Frontal cortex (tissue), 4 donors: ENCODE measurements around the gene UQCRC1. TPM values are rescaled to one million over a fixed set of nuclear protein-coding genes. Genes with fewer than 3 reads are reported as not detected.
"Not testable (repeated sequence)": the region's sequence is repeated elsewhere in the genome, so short reads cannot be mapped to it uniquely, and the experiment has no call there.

ENCODE experiments used
- DNase-seq, 2 donors: peaks; one replicate each; pipeline ENCODE4 v3.0.0; 2012; ENCODE audit warnings: low spot score in 2 of 2
- FAIRE-seq: peaks from 2 replicates; lab custom pipeline; 2012; peaks lifted over from hg19 to GRCh38; lab: Jason Lieb, UNC
- small RNA-seq: library from RNA; depleted of rRNA; stranded (forward); fragments of <200 nt; gene quantifications from one replicate; pipeline ENCODE3, GENCODE V24; 2014
- total RNA-seq: library from RNA; depleted of rRNA; stranded (reverse); fragments of >200 nt; gene quantifications from one replicate; pipeline ENCODE4 v1.2.3, GENCODE V29; 2014
- donor health status: control.
- donor health status: control.
- donor health status: control.

UQCRC1 gene
- total RNA-seq, 1 donor from 2014 or later, result 149 TPM

DNA sequence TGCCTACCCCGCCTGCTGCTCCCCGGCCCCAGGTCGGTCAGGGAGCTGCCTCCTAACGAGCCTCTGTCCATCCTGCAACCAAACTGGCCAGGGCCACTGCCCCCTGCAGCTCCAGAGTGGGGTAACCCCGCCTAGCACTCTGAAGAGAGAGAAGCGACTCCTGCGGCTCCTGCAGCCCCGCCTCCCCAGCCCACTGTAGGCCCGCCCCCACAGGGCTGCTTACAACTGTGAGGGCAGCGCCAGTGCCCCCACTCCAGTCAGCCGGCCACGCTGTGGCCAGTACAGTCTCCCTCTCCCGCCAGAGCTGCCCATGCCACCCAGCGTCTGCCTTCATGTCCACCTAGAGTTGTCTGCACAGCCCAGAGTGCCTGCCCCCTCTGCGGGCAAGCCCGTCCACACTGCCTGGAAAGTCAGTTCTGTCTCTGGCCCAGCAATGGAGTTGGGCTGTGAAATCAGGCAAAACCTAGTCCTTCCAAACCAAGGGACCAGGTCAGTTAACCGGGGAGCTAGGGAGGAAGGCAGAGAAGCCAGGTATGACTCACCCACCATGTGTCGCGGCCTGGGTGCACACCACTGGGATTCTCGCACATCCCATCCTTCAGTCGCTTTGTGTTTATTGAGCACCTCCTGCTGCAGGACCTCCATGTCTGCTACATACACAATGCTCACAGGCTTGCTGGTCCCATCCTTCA, 48.3 kb downstream of the UQCRC1 start:
- DNase-seq, result peak; percentile 31 to 33
- FAIRE-seq, result no peak

GRCh38 chr3:48560648-48561018, 48.8 kb downstream of the UQCRC1 start:
- FAIRE-seq, result no peak
- DNase-seq, result peak in 1 of 2 donors; percentile 23

DNA sequence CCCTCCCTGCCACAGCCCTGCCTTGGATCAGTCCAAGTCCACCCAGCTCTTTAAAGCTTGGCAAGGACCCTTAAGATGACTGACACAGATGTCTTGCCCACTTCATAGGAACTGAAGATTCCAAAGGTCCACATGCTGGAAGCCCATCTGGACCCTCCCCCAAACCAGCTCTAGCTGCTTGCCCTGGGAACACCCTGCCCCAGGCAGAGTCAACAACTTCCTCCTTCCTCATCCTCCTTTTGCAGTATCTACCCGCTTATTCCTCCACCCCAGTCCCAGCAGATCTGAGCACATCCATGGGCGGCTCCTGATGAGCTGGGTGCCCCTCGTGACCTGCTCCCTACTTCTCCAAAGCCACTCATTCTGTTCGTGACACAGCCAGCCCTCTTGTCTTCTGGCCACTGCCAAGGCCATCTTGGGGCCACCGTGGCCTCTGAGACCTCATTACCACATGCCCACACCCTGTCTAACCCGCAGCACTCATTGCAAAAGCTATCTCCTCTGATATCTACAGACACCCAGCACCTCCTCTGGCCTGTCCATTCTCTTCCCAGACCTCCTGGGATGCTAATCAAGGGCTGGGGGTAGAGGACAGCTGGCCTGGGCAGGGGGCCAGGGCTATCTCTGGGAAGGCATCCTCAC, 50.8 kb downstream of the UQCRC1 start:
- no peak for DNase-seq

GRCh38 chr3:48556796-48557626, 52.4 kb downstream of the UQCRC1 start, which contains the start of gene PFKFB4:
TSS of gene PFKFB4 (minus strand) at chr3:48556803. CDS start at chr3:48556777, 26 bp downstream.
- peak; percentile 94 to 98 for DNase-seq
- peak; percentile 39 for FAIRE-seq

More for the DNA sequence above, 50.8 kb downstream of the UQCRC1 start:
- FAIRE-seq, result no peak

- no peak for FAIRE-seq
- no peak for DNase-seq
These were observed 53.3 kb downstream of the UQCRC1 start for GRCh38 chr3:48555949-48556795.

DNA sequence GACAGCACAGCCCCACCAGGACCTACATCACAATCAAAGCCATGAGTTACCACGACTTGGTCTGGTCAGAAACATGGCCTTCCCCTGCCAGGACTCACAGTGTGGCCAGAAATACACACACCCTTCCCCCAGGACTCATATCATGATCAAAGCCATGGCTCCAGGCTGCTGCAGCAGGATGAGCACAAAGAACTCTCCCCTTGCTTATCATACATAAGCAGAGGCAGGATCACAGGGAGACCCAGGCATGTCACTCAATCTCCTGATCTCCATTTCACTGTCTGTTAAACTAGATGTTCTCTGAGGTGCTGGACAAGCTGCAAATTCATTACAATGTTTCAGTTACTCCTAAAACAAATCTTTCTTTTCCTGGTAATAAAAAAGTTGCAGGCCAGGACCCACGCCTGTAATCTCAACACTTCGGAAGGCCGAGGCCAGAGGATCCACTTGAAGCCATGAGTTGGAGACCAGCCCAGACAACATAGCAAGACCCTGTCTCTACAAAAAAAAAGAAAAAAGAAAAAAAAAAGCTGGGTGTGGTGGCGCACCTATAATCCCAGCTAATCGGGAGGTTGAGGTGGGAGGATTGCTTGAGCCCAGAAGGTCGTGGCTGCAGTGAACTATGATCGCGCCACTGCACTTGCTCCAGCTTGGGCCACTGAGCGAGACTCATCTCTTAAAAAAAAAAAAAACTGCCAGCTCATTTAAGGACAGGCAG, 54.1 kb downstream of the UQCRC1 start:
- DNase-seq, result no peak
- no peak for FAIRE-seq

DNA sequence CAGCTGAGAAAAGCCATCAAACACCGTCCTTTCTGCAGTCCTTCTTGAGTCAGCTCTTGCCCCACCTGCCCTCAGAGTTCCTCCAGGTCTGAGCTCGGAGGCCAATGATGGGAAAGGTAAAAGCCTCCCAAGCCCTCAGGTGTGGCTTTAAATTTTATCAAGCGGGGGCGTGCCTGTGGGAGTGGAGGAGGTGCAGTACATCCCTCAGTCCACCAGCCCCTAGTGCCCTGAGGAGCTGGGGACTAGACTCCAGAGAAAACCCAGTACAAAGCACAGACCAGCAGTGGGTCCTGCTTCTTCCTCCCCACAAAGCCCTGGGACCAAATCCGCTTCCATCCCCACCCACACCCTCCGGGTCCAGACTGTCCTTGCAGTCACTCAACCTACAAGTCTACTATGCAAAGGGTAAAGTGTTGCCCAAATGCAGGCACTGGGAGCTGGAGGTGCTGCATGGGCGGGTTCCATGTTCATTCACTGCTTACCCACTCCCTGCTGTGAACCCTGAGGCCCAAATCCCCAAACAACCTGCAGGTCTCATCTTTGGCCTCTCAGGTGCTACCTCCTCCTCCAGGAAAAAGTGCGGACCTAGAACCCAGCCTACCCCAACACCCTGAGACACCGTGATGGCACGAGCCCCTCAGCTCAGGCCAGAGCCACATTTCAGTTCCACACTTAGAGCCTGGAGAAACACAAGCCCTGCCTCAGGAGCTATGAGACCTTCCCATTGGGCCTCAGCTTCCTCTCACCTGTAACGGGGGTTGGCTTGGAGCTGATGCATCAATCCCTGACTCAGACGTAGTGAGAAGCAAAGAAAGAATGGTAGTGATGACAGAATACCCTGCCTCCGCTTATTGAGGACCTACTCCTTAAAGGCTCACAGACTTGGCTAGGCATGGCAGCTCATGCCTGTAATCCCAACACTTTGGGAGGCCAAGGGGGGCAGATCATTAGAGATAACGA, 55.3 kb downstream of the UQCRC1 start:
- FAIRE-seq (no peak), DNase-seq (no peak)

GRCh38 chr3:48553361-48553760, 56.1 kb downstream of the UQCRC1 start:
- FAIRE-seq (no peak), DNase-seq (no peak)

DNA sequence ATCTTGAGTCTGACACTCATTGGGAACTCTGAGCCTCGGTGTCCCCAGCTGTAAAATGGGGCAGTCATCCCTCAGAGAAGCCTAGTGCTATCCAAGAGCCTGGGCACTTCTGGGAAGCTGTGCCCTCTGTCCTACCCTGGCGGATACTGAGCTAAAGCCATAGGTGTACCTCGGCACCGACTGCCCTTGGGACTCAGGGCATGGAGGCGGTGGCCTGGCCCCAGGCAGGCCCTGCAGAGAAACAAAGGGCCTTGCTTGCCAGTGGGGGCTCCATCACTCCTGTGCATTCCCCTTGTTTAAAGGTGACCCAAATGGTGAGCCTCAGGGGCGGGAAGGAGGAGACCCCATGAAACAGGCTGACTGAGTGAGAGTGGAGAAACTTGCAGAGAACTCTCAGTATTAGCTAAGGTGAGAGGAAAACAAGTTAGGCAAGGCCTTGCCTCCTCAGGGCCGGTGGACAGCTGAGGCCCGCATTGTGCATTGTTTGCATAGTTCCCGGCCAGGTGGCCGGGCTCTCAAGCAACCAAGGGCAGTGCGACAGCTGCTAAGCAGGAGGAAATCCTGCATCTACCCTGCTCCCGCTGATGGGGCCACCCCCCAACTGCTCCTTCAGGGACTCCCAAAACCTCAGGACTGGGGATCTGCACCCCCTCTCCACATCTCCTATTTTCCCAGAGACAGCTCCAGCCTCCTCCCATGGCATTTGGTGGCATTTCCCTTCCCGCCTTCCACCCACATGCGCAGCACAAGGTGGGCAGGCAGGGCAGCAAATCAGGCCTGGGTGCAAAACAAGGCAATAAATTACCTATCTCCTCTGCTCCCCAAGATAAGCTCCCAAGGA, 57.1 kb downstream of the UQCRC1 start:
- DNase-seq, result no peak

DNA sequence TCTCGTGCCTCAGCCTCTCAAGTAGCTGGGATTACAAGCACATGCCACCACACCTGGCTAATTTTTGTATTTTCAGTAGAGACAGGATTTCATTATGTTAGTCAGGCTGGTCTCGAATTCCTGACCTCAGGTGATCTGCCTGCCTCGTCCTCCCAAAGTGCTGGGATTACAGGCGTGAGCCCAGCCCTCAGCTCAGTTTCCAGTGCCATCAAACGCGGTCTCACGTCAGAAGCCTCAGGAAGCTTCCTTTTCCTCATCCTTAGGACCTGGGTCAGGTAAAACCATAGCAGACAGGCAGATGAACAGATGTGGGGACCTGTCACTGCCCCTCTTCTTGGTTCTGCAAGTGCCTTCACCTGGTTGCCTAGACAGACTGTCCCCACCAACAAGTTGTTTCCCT, 57.8 kb downstream of the UQCRC1 start:
- FAIRE-seq, DNase-seq: not testable (repeated sequence)

More for the DNA sequence above, 57.1 kb downstream of the UQCRC1 start:
- no peak for FAIRE-seq

Small RNAs within 50 kb of the gene (small RNA-seq; reads per million reads assigned to genes)
- gene MIR6823, result not detected

Other genes starting within 250 kb of the UQCRC1 start
- 1.6 TPM for gene FBXW12, start 237.4 kb downstream of the UQCRC1 start, total RNA-seq
- gene PLXNB1, start 179.6 kb downstream of the UQCRC1 start, total RNA-seq, result 32.2 TPM
- 12.6 TPM for gene CCDC51, start 169.5 kb downstream of the UQCRC1 start, total RNA-seq
- gene TMA7, start 169.4 kb downstream of the UQCRC1 start, total RNA-seq, result 99.9 TPM
- gene ATRIP, start 162.9 kb downstream of the UQCRC1 start, total RNA-seq, result 7.3 TPM
- gene SHISA5, start 105.5 kb downstream of the UQCRC1 start, total RNA-seq, result 81.1 TPM
- 22.0 TPM for gene PFKFB4, start 52.8 kb downstream of the UQCRC1 start, total RNA-seq
- gene UCN2, start 45.9 kb downstream of the UQCRC1 start, total RNA-seq, result not detected
- 1.2 TPM for gene COL7A1, start 14.3 kb downstream of the UQCRC1 start, total RNA-seq
- gene TMEM89, start 12.1 kb upstream of the UQCRC1 start, total RNA-seq, result not detected
- 4.1 TPM for gene SLC26A6, start 25.8 kb upstream of the UQCRC1 start, total RNA-seq
- 27.7 TPM for gene CELSR3, start 53.2 kb upstream of the UQCRC1 start, total RNA-seq
- 6.1 TPM for gene NCKIPSD, start 76.3 kb upstream of the UQCRC1 start, total RNA-seq
- 94.2 TPM for gene IP6K2, start 107.6 kb upstream of the UQCRC1 start, total RNA-seq
- 32.2 TPM for gene PRKAR2A, start 238.2 kb upstream of the UQCRC1 start, total RNA-seq